Measurements from ENCODE around the gene CD96. TPM values are rescaled to one million over a fixed set of nuclear protein-coding genes. Genes with fewer than 3 reads are reported as not detected.

Gene CD96
- total and polyA plus RNA-seq, 2 experiments from 2014 or later = 0.60 to 2.0 TPM

GRCh38 chr3:111534701-111535100 is 7.3 kb upstream of the CD96 start:
- Histone ChIP-seq H3K79me2 (no peaks in the 10 kb centered on the region), H3K4me1 (ENCODE audit: insufficient read depth) (peaks cover 12% of the 10 kb centered on the region), H3K4me2 (no peak overlapping the region), H3K9me2 (replicated peaks; ENCODE audit: insufficient read depth) (no peaks in the 10 kb centered on the region), H3K9me3 (ENCODE audit: low read depth) (no peaks in the 10 kb centered on the region), H3K27me3 (no peaks in the 10 kb centered on the region), H3K36me3 (replicated peaks; ENCODE audit: insufficient read depth, low read depth) (no peaks in the 10 kb centered on the region), H4K20me1 (ENCODE audit: insufficient read depth, poor library complexity, severe bottlenecking) (no peaks in the 10 kb centered on the region), H3K4me3 (no peak overlapping the region), H2AFZ (no peak overlapping the region), H3K27ac (no peak overlapping the region)
- no peak for DNase-seq (ENCODE audit: low spot score)
- WGBS (ENCODE audit: low lambda C conversion rate, missing lambda C conversion rate) = 82% methylated on average over 4 of the region's 4 CpGs
- TF ChIP-seq EZH2 (IDR thresholded peaks at IDR 0.05; ENCODE audit: borderline replicate concordance) = no peak
- TF ChIP-seq, protein P1, sequence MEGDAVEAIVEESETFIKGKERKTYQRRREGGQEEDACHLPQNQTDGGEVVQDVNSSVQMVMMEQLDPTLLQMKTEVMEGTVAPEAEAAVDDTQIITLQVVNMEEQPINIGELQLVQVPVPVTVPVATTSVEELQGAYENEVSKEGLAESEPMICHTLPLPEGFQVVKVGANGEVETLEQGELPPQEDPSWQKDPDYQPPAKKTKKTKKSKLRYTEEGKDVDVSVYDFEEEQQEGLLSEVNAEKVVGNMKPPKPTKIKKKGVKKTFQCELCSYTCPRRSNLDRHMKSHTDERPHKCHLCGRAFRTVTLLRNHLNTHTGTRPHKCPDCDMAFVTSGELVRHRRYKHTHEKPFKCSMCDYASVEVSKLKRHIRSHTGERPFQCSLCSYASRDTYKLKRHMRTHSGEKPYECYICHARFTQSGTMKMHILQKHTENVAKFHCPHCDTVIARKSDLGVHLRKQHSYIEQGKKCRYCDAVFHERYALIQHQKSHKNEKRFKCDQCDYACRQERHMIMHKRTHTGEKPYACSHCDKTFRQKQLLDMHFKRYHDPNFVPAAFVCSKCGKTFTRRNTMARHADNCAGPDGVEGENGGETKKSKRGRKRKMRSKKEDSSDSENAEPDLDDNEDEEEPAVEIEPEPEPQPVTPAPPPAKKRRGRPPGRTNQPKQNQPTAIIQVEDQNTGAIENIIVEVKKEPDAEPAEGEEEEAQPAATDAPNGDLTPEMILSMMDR (IDR thresholded peaks at IDR 0.05; ENCODE audit: poor library complexity) = no peak
- TF ChIP-seq EZH2phosphoT487 (IDR thresholded peaks at IDR 0.05; ENCODE audit: low read depth, severe bottlenecking, unreplicated experiment) = no peak

DNA sequence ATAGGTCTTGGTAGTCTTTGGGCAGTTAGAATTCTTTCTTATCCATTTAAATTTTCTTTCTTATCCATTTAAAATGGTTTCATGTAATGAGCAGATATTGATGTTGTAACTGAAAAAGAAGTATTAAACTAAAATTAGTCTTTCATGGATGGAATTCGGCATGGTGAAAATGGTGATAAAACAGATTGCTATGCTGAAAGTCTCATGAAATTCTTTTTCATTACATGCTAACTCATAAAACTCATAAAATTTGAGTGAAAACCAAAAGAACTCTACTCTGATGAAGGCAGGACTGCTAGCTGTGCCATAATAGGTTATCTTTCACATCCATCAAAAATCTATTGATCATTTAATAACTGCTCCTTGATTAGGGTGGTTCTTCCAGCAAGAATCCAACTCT is 3.9 kb upstream of the CD96 start:
- Histone ChIP-seq H3K27me3 (no peaks in the 10 kb centered on the region), H3K9me3 (ENCODE audit: low read depth) (no peaks in the 10 kb centered on the region), H3K79me2 (no peaks in the 10 kb centered on the region), H3K4me1 (ENCODE audit: insufficient read depth) (peaks cover 20% of the 10 kb centered on the region), H2AFZ (no peak overlapping the region), H3K9me2 (replicated peaks; ENCODE audit: insufficient read depth) (no peaks in the 10 kb centered on the region), H3K27ac (no peak overlapping the region), H3K36me3 (replicated peaks; ENCODE audit: insufficient read depth, low read depth) (no peaks in the 10 kb centered on the region), H3K4me3 (no peak overlapping the region), H3K4me2 (no peak overlapping the region), H4K20me1 (ENCODE audit: insufficient read depth, poor library complexity, severe bottlenecking) (no peaks in the 10 kb centered on the region)
- TF ChIP-seq EZH2phosphoT487 (IDR thresholded peaks at IDR 0.05; ENCODE audit: low read depth, severe bottlenecking, unreplicated experiment) (no peak), EZH2 (IDR thresholded peaks at IDR 0.05; ENCODE audit: borderline replicate concordance) (no peak)
- TF ChIP-seq, protein P1 (IDR thresholded peaks at IDR 0.05; ENCODE audit: poor library complexity) = no peak
- WGBS (ENCODE audit: low lambda C conversion rate, missing lambda C conversion rate) = 72% methylated on average over 1 of the region's 1 CpG
- DNase-seq (ENCODE audit: low spot score) = no peak

GRCh38 chr3:111538681-111539083 is 3.3 kb upstream of the CD96 start:
- Histone ChIP-seq H3K9me2 (replicated peaks; ENCODE audit: insufficient read depth) (no peaks in the 10 kb centered on the region), H3K27me3 (no peaks in the 10 kb centered on the region), H3K4me1 (ENCODE audit: insufficient read depth) (peaks cover 20% of the 10 kb centered on the region), H3K36me3 (replicated peaks; ENCODE audit: insufficient read depth, low read depth) (no peaks in the 10 kb centered on the region), H3K27ac (peak overlapping the region; percentile 31), H3K4me3 (no peak overlapping the region), H3K9me3 (ENCODE audit: low read depth) (no peaks in the 10 kb centered on the region), H3K4me2 (peak overlapping the region; percentile 67), H4K20me1 (ENCODE audit: insufficient read depth, poor library complexity, severe bottlenecking) (no peaks in the 10 kb centered on the region), H2AFZ (peak overlapping the region; percentile 34), H3K79me2 (no peaks in the 10 kb centered on the region)
- WGBS (ENCODE audit: low lambda C conversion rate, missing lambda C conversion rate) = 55% methylated on average over 4 of the region's 4 CpGs
- DNase-seq (ENCODE audit: low spot score) = no peak
- no peak for TF ChIP-seq EZH2 (IDR thresholded peaks at IDR 0.05; ENCODE audit: borderline replicate concordance)
- TF ChIP-seq EZH2phosphoT487 (IDR thresholded peaks at IDR 0.05; ENCODE audit: low read depth, severe bottlenecking, unreplicated experiment) = no peak
- TF ChIP-seq, protein P1 (IDR thresholded peaks at IDR 0.05; ENCODE audit: poor library complexity) = no peak

Measured in hepatocyte (in vitro differentiated cells).